GM19468 (cell line): Measurements from ENCODE around the gene MRPL36.

Source experiments
- ATAC-seq: cut with Tn5 transposase; IDR thresholded peaks from one replicate; pipeline ENCODE4 v1.9.1; 2021; ENCODE audit warnings: mild to moderate bottlenecking, moderate library complexity, moderate number of reproducible peaks; ENCODE audit not compliant: unreplicated experiment; ENCODE audit errors: extremely low read depth

Gene MRPL36

GRCh38 chr5:1756481-1756880 lies 43.2 kb downstream of the MRPL36 start:
- no peak for ATAC-seq

DNA sequence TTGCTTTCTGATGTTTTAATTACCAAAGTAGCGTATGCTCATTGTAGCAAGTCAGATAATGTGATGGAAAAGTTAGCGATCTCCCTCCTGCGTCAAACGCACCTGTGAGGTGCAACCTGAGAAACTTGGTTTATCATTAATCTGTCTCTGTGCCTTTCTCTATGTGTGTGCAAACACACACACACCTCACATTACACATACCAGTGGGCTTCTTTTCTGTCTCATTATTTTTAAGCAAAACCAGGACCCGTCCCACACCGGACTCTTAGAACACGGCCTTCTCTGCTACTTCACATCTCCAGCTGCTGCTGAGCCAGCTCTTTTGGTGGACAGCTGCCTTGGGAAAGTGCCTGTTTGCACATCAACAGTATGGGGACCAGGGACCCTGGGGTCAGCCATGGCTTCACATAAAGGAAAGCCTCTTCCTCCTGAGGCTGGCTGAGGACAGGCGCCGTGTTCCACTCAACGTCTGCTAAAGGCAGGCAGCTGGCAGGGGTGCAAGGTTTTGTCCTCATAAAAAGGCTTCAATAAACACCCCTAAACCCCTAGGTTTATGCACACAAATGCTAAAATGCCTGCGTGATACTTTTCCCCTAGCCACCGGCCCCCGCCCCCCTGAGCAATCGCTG lies 44.2 kb downstream of the MRPL36 start:
- no peak for ATAC-seq

DNA sequence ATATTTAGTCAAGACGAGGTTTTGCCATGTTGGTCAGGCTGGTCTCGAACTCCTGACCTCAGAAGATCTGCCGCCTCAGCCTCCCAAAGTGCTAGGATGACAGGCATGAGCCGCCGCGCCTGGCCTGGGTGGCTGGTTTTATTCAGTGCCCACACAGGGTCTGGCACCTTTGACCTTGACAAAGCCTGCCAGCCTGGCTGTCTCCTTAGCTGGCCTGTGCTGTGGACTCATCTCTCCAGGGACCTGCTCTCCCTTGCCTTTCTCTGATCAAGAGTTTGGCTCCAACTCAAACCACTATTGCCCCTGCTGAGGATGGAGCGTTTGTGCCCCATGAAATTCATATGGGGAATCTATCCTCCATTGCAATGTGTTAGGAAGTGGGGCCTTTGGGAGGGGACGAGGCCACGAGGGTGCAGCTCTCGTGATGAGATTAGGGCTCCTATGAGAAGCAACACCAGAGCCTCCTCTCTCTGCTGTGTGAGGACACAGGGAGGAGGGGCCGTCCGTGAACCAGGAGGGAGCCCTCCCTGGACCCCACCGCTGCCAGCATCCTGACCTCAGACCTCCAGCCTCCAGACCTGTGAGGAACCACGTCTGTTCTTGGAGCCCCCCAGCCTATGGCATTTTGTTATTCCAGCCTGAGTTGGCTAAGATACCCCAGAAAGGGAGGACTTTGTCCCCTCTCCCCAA lies 45.0 kb downstream of the MRPL36 start:
- no peak for ATAC-seq

DNA sequence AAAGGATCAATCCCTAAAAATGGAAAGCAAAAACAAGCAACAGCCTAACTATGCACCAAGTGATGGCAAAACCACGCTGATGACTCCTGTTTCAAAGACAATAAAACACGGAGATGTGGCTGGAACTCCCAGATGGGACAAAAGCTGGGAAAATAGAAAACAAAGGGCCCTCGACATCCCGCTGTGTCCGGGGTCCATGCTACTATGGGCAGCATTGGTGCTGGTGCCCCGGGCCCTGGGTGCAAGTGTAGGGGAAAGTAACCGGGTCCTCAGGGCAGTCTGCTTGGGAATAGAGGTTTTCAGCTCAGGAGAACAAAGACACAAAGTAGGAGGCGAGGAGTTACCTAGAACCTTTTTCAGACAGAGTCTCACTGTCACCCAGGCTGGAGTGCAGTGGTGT lies 46.1 kb downstream of the MRPL36 start:
- no peak for ATAC-seq

DNA sequence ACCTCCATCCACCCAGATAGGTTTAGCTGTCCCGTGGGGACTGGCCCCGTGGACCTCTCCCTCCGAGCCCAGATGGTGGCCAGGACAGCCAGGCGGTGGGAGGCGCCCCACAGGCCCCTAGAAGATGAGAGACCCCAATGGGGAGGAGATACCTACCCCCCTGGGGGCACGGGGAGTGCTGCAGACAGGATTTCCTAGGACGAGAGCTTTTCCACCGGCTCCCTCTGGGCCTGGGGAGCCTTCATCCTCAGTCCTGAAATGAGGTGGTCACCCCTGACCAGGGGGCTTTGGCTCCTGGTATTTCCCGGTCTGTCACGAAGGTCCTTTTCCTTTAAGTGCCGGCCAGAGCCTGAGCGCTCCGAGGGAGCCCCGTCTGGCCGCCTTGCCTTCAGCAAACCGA lies 46.8 kb downstream of the MRPL36 start:
- no peak for ATAC-seq

DNA sequence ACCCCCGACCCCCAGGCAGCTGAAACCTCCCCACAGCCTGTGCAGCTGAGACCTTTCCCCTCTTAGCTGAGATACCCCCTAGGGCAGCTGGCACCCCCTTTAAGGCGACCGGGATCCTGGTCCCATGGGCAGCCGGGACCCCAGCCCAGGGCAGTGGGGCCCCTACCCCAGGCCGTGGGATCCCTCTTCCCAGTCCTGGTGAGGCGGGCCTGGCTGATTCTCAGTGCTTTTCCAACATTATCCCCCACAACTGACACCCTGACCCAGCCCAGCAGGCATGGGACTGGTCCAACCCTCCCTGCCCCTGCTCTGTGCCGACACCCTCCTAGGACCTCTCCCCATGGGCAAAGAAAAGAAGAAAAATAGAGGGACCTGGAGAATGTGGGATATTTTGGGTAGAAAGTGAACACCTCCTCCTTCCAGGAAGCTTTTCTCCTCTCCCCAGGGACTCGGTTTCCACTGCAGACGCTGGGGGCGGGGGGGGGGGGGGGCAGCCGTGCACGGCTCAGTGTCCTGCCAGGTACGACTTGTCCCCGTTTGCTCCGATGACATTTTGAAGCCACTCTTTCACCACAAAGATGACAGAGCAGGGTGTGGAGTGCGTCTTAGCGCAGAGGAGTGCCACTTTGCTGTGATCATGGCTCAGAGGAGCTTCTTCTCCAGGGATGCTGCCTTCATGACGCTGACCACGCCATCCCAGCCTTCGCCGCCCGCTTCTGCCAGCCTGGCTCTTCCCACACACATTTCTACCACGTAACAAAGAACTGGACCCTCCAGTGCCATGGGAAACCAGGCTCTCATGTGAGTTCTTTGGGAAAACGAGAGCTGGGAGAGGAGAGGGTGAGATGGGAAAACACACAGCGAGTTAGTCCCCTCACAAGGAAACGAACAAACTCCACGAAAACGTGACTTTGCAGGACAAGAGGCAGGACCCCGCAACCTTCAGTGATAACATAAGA lies 47.5 kb downstream of the MRPL36 start:
- ATAC-seq = no peak

- ATAC-seq = no peak
These were observed 48.4 kb downstream of the MRPL36 start for GRCh38 chr5:1751026-1751863.

DNA sequence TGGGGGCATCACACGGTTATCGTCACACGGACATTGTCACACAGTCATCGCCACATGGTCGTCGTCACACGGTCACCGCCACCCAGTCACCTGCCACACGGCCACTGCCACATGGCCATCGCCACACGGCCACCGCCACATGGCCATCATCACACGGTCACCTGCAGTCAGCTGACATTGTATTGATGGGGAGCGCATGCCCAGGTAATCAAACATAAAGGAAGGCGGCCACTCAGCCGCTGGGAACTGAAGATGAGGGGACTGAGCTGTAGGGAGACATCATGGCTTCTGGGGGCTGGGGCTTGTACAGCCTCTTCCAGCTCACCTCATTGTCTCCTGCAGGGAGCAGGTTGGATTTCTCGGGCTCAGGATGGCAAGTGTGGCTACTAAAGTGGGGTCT lies 49.2 kb downstream of the MRPL36 start:
- no peak for ATAC-seq

- no peak for ATAC-seq
These were observed 50.1 kb downstream of the MRPL36 start for GRCh38 chr5:1749346-1750124.

DNA sequence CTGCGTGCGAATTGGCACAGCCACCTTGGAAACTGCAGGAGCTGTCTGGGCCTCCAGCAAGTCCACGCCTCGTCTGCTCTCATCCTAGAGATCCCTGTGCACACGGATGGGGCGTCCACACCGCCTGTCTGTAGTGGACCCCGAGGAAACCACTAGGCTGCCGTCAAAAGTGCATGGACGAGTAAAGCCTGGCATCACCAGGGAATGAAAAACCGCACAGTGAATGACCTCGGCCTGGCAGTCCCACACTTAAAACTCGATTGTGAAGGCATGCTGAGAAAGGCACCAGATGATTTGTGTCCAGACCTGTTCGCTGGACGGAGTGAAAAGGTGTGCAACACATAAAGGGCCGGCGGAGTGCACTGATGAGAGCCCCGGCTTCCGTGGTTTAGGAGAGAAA lies 50.8 kb downstream of the MRPL36 start:
- ATAC-seq = no peak
